H1 (cell line): Measurements from ENCODE around the gene TCF4. TPM values are rescaled to one million over a fixed set of nuclear protein-coding genes. Genes with fewer than 3 reads are reported as not detected.

Experiments used
- CTCF ChIA-PET: fragments of 300-600 bp; sonication (Branson Sonifier 250); formaldehyde crosslinking; loops from one replicate; lab custom pipeline; 2021; ENCODE audit not compliant: partially characterized antibody; lab: Charles Lee
- POLR2A ChIA-PET: fragments of 300-600 bp; sonication (Branson Sonifier 250); formaldehyde crosslinking; loops from one replicate; lab custom pipeline; 2021; ENCODE audit warnings: inconsistent platforms; ENCODE audit not compliant: partially characterized antibody; lab: Charles Lee
- DNase-seq, 2 experiments: peaks; one replicate each; pipeline versions ENCODE4 v3.0.0 to v3.0.0-alpha.2; 2010 to 2022; ENCODE audit warnings: low spot score in 2 of 2, low read depth in 1 of 2, mixed read lengths in 1 of 2
- FAIRE-seq: peaks from 2 replicates; lab custom pipeline; 2011; peaks lifted over from hg19 to GRCh38; lab: Jason Lieb, UNC
- H2AFZ ChIP-seq: 2 replicates; pipeline ENCODE4 v1.8.1; 2012; ENCODE audit warnings: low read length, inconsistent platforms
- H2AK5ac ChIP-seq: 2 replicates; pipeline ENCODE4 v1.6.1; 2013; ENCODE audit warnings: low read depth, low read length
- H2BK120ac ChIP-seq: replicated peaks from 2 replicates; pipeline ENCODE3; 2013; ENCODE audit warnings: low read depth, low read length, inconsistent platforms
- H2BK12ac ChIP-seq: 2 replicates; pipeline ENCODE4 v1.6.1; 2013; ENCODE audit warnings: low read depth, low read length
- H2BK15ac ChIP-seq: 2 replicates; pipeline ENCODE4 v1.6.1; 2013; ENCODE audit warnings: low read length
- H2BK20ac ChIP-seq: 2 replicates; pipeline ENCODE4 v1.6.1; 2013; ENCODE audit warnings: low read length
- H2BK5ac ChIP-seq: 2 replicates; pipeline ENCODE4 v1.6.1; 2013; ENCODE audit warnings: low read depth, low read length
- H3K14ac ChIP-seq: 2 replicates; pipeline ENCODE4 v1.6.1; 2013; ENCODE audit warnings: inconsistent platforms; ENCODE audit not compliant: insufficient read length
- H3K18ac ChIP-seq: 2 replicates; pipeline ENCODE4 v1.6.1; 2013; ENCODE audit warnings: low read length; ENCODE audit errors: extremely low read depth
- H3K23ac ChIP-seq: 2 replicates; pipeline ENCODE4 v1.6.1; 2013; ENCODE audit warnings: inconsistent platforms; ENCODE audit not compliant: insufficient read length
- H3K23me2 ChIP-seq: 2 replicates; pipeline ENCODE4 v1.6.1; 2013; ENCODE audit warnings: low read depth, low read length
- H3K27ac ChIP-seq: 2 replicates; pipeline ENCODE4 v1.6.1; 2011; ENCODE audit warnings: low read depth, low read length, inconsistent platforms
- H3K27me3 ChIP-seq, 4 experiments: replicated peaks in 1 of 4; 1 replicate in 1 of 4; 2 replicates in 3 of 4; pipeline versions ENCODE4 v1.6.1 to v1.8.1; 2011 to 2013; ENCODE audit warnings: low read length in 3 of 4, mild to moderate bottlenecking in 3 of 4, inconsistent platforms in 2 of 4, mixed read lengths in 2 of 4, moderate library complexity in 1 of 4; ENCODE audit not compliant: control insufficient read depth in 3 of 4, insufficient read depth in 3 of 4; ENCODE audit errors: extremely low read depth in 1 of 4
- H3K36me3 ChIP-seq, 4 experiments: 2 replicates each; pipeline versions ENCODE4 v1.6.1 to v1.8.1; 2011 to 2013; ENCODE audit warnings: mild to moderate bottlenecking in 4 of 4, low read length in 3 of 4, moderate library complexity in 2 of 4, control low read depth in 1 of 4, inconsistent platforms in 1 of 4; ENCODE audit not compliant: insufficient read depth in 4 of 4, control insufficient read depth in 2 of 4
- H3K4ac ChIP-seq: replicated peaks from 2 replicates; pipeline ENCODE3; 2013; ENCODE audit warnings: low read length, low read depth, mixed read lengths, inconsistent platforms; ENCODE audit not compliant: insufficient read length
- H3K4me1 ChIP-seq, 4 experiments: replicated peaks in 1 of 4; 1 replicate in 1 of 4; 2 replicates in 3 of 4; pipeline versions ENCODE4 v1.6.1 to v1.8.1; 2011 to 2013; ENCODE audit warnings: low read length in 3 of 4, inconsistent platforms in 2 of 4, mixed read lengths in 1 of 4; ENCODE audit not compliant: insufficient read depth in 4 of 4, control insufficient read depth in 3 of 4
- H3K4me2 ChIP-seq, 2 experiments: 2 replicates each; pipeline versions ENCODE4 v1.6.1 to v1.8.1; 2011 to 2013; ENCODE audit warnings: low read depth in 2 of 2, low read length in 2 of 2, control low read depth in 1 of 2, inconsistent platforms in 1 of 2, mild to moderate bottlenecking in 1 of 2; ENCODE audit not compliant: insufficient read depth in 1 of 2
- H3K4me3 ChIP-seq, 4 experiments: fragments of 200-600, 300-600 bp in 1 of 4; sonication (generic), shearing (Covaris generic), sonication (Bioruptor Twin) in 1 of 4; 2 replicates each; pipeline versions ENCODE4 v1.5.1 to v1.8.1; 2011 to 2016; ENCODE audit warnings: low read length in 4 of 4, low read depth in 3 of 4, control low read depth in 2 of 4, inconsistent platforms in 2 of 4, mild to moderate bottlenecking in 2 of 4, mixed read lengths in 1 of 4, moderate library complexity in 1 of 4; ENCODE audit not compliant: insufficient read depth in 2 of 4; ENCODE audit errors: extremely low read depth in 1 of 4
- H3K56ac ChIP-seq: replicated peaks from 2 replicates; pipeline ENCODE3; 2013; ENCODE audit warnings: low read depth, mild to moderate bottlenecking, mixed read lengths, low read length, inconsistent platforms; ENCODE audit not compliant: insufficient read length
- H3K79me1 ChIP-seq: 2 replicates; pipeline ENCODE4 v1.6.1; 2013; ENCODE audit warnings: low read depth, low read length, control low read depth
- H3K79me2 ChIP-seq, 2 experiments: 2 replicates each; pipeline versions ENCODE4 v1.6.1 to v1.8.1; 2012 to 2013; ENCODE audit warnings: low read length in 2 of 2, mild to moderate bottlenecking in 2 of 2, inconsistent platforms in 1 of 2; ENCODE audit not compliant: insufficient read depth in 2 of 2, control insufficient read depth in 1 of 2
- H3K9ac ChIP-seq, 4 experiments: replicated peaks in 1 of 4; 1 replicate in 1 of 4; 2 replicates in 3 of 4; pipeline versions ENCODE4 v1.6.1 to v1.8.1; 2011 to 2013; ENCODE audit warnings: low read depth in 3 of 4, low read length in 3 of 4, control low read depth in 2 of 4, mild to moderate bottlenecking in 2 of 4, moderate library complexity in 2 of 4, inconsistent platforms in 1 of 4; ENCODE audit errors: extremely low read depth in 1 of 4
- H3K9me3 ChIP-seq, 2 experiments: 2 replicates each; pipeline versions ENCODE4 v1.6.1 to v1.8.1; 2012 to 2013; ENCODE audit warnings: mild to moderate bottlenecking in 2 of 2, moderate library complexity in 2 of 2, control low read depth in 1 of 2, inconsistent platforms in 1 of 2, low read depth in 1 of 2, low read length in 1 of 2, mixed read lengths in 1 of 2; ENCODE audit not compliant: insufficient read depth in 2 of 2
- H4K20me1 ChIP-seq, 2 experiments: replicated peaks in 1 of 2; 2 replicates each; pipeline versions ENCODE3 to v1.8.1; 2011 to 2013; ENCODE audit warnings: inconsistent platforms in 2 of 2, low read length in 2 of 2, mild to moderate bottlenecking in 1 of 2; ENCODE audit not compliant: insufficient read depth in 2 of 2, control insufficient read depth in 1 of 2
- H4K5ac ChIP-seq: 2 replicates; pipeline ENCODE4 v1.6.1; 2013; ENCODE audit warnings: low read length, low read depth, mixed read lengths, inconsistent platforms; ENCODE audit not compliant: insufficient read length
- H4K8ac ChIP-seq: 2 replicates; pipeline ENCODE4 v1.8.0; 2013; ENCODE audit warnings: mild to moderate bottlenecking, moderate library complexity, low read length, inconsistent platforms; ENCODE audit not compliant: insufficient read depth; ENCODE audit errors: extremely low read depth
- H4K91ac ChIP-seq: replicated peaks from 2 replicates; pipeline ENCODE3; 2013; ENCODE audit warnings: low read length, mixed read lengths, inconsistent platforms; ENCODE audit not compliant: insufficient read length
- CBX8 ChIP-seq: fragments of 300-800, 300-1000 bp; sonication (generic); IDR thresholded peaks from 2 replicates; pipeline ENCODE4 v1.7.1; 2016; ENCODE audit warnings: low read depth, low read length, borderline replicate concordance
- CHD1 ChIP-seq: IDR thresholded peaks from 2 replicates; pipeline ENCODE4 v1.6.1; 2012; ENCODE audit warnings: low read depth, low read length, improper control_type of control experiment
- CREB1 ChIP-seq: IDR thresholded peaks from 2 replicates; pipeline ENCODE4 v1.6.1; 2012; ENCODE audit warnings: inconsistent platforms
- KDM1A ChIP-seq: fragments of 200-600, 300-600 bp; sonication (generic); IDR thresholded peaks from 2 replicates; pipeline ENCODE4 v1.7.1; 2016; ENCODE audit warnings: mild to moderate bottlenecking, low read length, borderline replicate concordance
- NANOG ChIP-seq: IDR thresholded peaks from 2 replicates; pipeline ENCODE4 v1.6.1; 2011; ENCODE audit warnings: low read length, low read depth, mild to moderate bottlenecking, inconsistent platforms; ENCODE audit not compliant: insufficient read depth, poor library complexity, severe bottlenecking
- NRF1 ChIP-seq: IDR thresholded peaks from 2 replicates; pipeline ENCODE4 v1.6.1; 2011; ENCODE audit warnings: mild to moderate bottlenecking, low read depth, low read length, improper control_type of control experiment
- PHF8 ChIP-seq: fragments of 200-600 bp; sonication (generic); conservative IDR thresholded peaks from 2 replicates; pipeline ENCODE4 v1.7.1; 2012; ENCODE audit warnings: low read depth, mild to moderate bottlenecking, inconsistent platforms, low read length, moderate library complexity
- RNF2 ChIP-seq: fragments of 200-900, 300-1000 bp; sonication (generic); IDR thresholded peaks from 2 replicates; pipeline ENCODE4 v1.7.1; 2016; ENCODE audit warnings: borderline replicate concordance, low read depth, mild to moderate bottlenecking, antibody characterized with exemption, low read length; ENCODE audit not compliant: poor library complexity, severe bottlenecking; ENCODE audit errors: missing control alignments
- SAP30 ChIP-seq: fragments of 300-600 bp; sonication (generic); IDR thresholded peaks from 2 replicates; pipeline ENCODE4 v1.7.1; 2012; ENCODE audit warnings: low read length, moderate library complexity, mild to moderate bottlenecking, inconsistent platforms; ENCODE audit not compliant: insufficient read depth, insufficient replicate concordance
- SP4 ChIP-seq: IDR thresholded peaks from 2 replicates; pipeline ENCODE4 v1.6.1; 2012; ENCODE audit warnings: low read length, inconsistent platforms
- TAF7 ChIP-seq: optimal IDR thresholded peaks from 2 replicates; pipeline ENCODE3; 2011; ENCODE audit warnings: low read depth, mild to moderate bottlenecking, inconsistent platforms, low read length, moderate library complexity, borderline replicate concordance
- TCF12 ChIP-seq: IDR thresholded peaks from 2 replicates; pipeline ENCODE4 v1.6.1; 2011; ENCODE audit warnings: low read depth, mild to moderate bottlenecking, low read length
- WGBS, 2 experiments: shearing (Covaris generic) in 1 of 2; methylation state at CpG; one replicate each; pipeline versions ENCODE4 v1.1.6 to v1.1.7; 2013 to 2015; ENCODE audit warnings: low lambda C conversion rate in 2 of 2, mixed read lengths in 2 of 2, inconsistent platforms in 1 of 2, low coverage in 1 of 2, missing lambda C conversion rate in 1 of 2; ENCODE audit not compliant: insufficient replicate concordance in 2 of 2, insufficient coverage in 1 of 2, insufficient read length in 1 of 2; ENCODE audit errors: extremely low coverage in 1 of 2, missing lambda C conversion rate in 1 of 2; 5-methylcytosine and 5-hydroxymethylcytosine counted together
- polyA plus RNA-seq, 7 experiments: library from polyadenylated mRNA; depleted of rRNA in 3 of 7; stranded (reverse) in 5 of 7; unstranded in 2 of 7; fragments of >200 nt in 5 of 7; fragments of 200-250 nt in 2 of 7; gene quantifications; 1 replicate in 5 of 7; 2 replicates in 1 of 7; 4 replicates in 1 of 7; pipeline versions ENCODE4 v1.2.1 to v1.2.3, GENCODE V29; 2011 to 2013; ENCODE audit warnings: missing spikeins in 2 of 7, mixed read lengths in 2 of 7
- total RNA-seq: library from RNA; stranded (reverse); fragmentation: NEBNext Ultra II Directional; extraction: Animal tissue kit (Norgen Biotek cat#: 25700); gene quantifications from 2 replicates; pipeline ENCODE4 v1.2.1, GENCODE V29; 2021

The TCF4 gene
- total and polyA plus RNA-seq, 2 of the 8 experiments (the other 6 are each of a cell fraction or from before 2014, with no cell fraction given): 59.3 to 118 TPM

DNA sequence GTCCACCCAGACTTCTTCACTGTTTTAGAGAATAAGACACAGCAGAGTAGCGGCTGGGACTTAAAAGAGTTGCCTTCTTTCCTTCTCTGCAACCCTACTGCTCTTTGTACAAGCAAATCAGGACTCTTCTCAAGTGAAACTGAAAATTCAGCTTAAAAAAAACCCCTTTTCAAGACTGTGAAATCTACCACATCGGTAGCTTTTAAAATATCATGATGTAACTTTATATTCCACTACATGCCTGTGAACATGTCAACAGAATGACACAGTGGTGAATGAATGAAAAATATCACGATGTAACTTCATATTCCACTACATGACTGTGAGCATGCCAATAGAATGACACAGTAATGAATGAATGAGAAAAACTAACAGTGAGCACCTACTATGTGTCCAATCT, 53.4 kb downstream of the TCF4 start:
- Histone ChIP-seq H2AFZ (no peak overlapping the region), H4K91ac (no peak overlapping the region), H2BK5ac (no peak overlapping the region)
- TF ChIP-seq NRF1 (no peak), CBX8 (no peak), TAF7 (no peak), NANOG (no peak), PHF8 (no peak), SAP30 (no peak), CREB1 (no peak), RNF2 (no peak), CHD1 (no peak), KDM1A (no peak), SP4 (no peak), TCF12 (no peak)
- TF ChIP-seq, all 59 proteins: peak for 0
- no peak overlapping the region for H2BK20ac ChIP-seq
- no peak for FAIRE-seq
- WGBS, 2 experiments: 82% methylated on average over 3 of the region's 3 CpGs; no CpG with 5 or more reads in 1 of the 2 experiments
- no peak overlapping the region for H3K23ac ChIP-seq
- H3K18ac ChIP-seq: no peak overlapping the region
- no peak overlapping the region for H3K4ac ChIP-seq
- no peak overlapping the region for H3K56ac ChIP-seq
- no peak overlapping the region for H3K14ac ChIP-seq
- no peaks in the 10 kb centered on the region for H3K27me3 ChIP-seq
- ChIA-PET POLR2A (no interaction called here), CTCF (interaction anchor here (1.0 to 1.4 kb wide), 2 partner anchors 12 to 14 kb away, joined by 4 read pairs; no protein-coding TSS in a partner anchor)
- peaks cover 2 to 9% (median 2%) of the 10 kb centered on the region in 4 experiments; a peak in 4 of 7 replicates for H3K4me1 ChIP-seq
- no peak overlapping the region for H3K4me3 ChIP-seq
- no peaks in the 10 kb centered on the region for H4K20me1 ChIP-seq
- peaks cover 0 to 93% of the 10 kb centered on the region in 2 experiments; a peak in 2 of 4 replicates for H3K79me2 ChIP-seq
- no peak overlapping the region for H3K27ac ChIP-seq
- no peak overlapping the region for H2BK120ac ChIP-seq
- H4K5ac ChIP-seq: no peak overlapping the region
- no peak overlapping the region for H2AK5ac ChIP-seq
- H2BK12ac ChIP-seq: no peak overlapping the region
- no peaks in the 10 kb centered on the region for H3K23me2 ChIP-seq
- no peaks in the 10 kb centered on the region for H3K9me3 ChIP-seq
- H3K4me2 ChIP-seq: no peak overlapping the region
- H4K8ac ChIP-seq: no peak overlapping the region
- 0 out of 2 replicates have a peak, but pooled peaks cover 3% of the 10 kb centered on the region for H3K79me1 ChIP-seq
- no peaks in the 10 kb centered on the region for H3K36me3 ChIP-seq
- no peak for DNase-seq
- no peak overlapping the region for H2BK15ac ChIP-seq
- no peak overlapping the region for H3K9ac ChIP-seq
